Esophagus muscularis mucosa (tissue), 3 donors: Measurements from ENCODE around the gene WNT16.

Experiments used
- POLR2A ChIP-seq: fragments of 450-650 bp; IDR thresholded peaks from one replicate; pipeline ENCODE4 v1.6.1; 2017; ENCODE audit warnings: antibody characterized with exemption, moderate library complexity, mild to moderate bottlenecking, low read depth
- TF ChIP-seq, protein P1 (sequence below), 3 experiments: fragments of 200-600 bp in 2 of 3; fragments of 450-650 bp in 1 of 3; sonication (generic) in 2 of 3; IDR thresholded peaks; one replicate each; pipeline ENCODE4 v1.5.1; 2017 to 2019; ENCODE audit warnings: antibody characterized with exemption in 3 of 3, mild to moderate bottlenecking in 2 of 3, moderate library complexity in 1 of 3

DNA sequence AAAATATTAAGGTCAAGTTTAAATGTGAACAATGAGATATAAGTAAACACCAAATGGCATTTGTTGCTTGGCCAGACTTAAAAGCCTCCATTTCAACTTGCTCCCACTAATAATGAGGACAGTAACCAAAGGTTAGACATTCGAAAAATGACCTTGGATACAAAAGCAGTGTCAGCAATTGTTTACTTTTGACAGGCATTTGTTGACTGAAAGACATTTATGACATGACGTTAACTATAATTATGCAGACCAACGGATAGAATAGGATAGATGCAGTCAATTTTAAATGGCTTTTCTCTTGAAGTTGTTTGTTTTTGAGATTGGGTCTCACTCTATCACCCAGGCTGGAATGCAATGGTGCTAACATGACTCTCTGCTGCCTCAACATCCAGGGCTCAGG lies 6.3 kb upstream of the WNT16 start:
- TF ChIP-seq, protein P1, sequence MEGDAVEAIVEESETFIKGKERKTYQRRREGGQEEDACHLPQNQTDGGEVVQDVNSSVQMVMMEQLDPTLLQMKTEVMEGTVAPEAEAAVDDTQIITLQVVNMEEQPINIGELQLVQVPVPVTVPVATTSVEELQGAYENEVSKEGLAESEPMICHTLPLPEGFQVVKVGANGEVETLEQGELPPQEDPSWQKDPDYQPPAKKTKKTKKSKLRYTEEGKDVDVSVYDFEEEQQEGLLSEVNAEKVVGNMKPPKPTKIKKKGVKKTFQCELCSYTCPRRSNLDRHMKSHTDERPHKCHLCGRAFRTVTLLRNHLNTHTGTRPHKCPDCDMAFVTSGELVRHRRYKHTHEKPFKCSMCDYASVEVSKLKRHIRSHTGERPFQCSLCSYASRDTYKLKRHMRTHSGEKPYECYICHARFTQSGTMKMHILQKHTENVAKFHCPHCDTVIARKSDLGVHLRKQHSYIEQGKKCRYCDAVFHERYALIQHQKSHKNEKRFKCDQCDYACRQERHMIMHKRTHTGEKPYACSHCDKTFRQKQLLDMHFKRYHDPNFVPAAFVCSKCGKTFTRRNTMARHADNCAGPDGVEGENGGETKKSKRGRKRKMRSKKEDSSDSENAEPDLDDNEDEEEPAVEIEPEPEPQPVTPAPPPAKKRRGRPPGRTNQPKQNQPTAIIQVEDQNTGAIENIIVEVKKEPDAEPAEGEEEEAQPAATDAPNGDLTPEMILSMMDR (IDR thresholded peaks at IDR 0.05), result no peak
- no peak for TF ChIP-seq POLR2A
